H1 (cell line): ENCODE data around the gene OOSP4A. TPM values are rescaled to one million over a fixed set of nuclear protein-coding genes. Genes with fewer than 3 reads are reported as not detected.

ENCODE experiments used
- BACH1 ChIP-seq: IDR thresholded peaks from 2 replicates; pipeline ENCODE4 v1.6.1; 2012; ENCODE audit warnings: low read length, improper control_type of control experiment
- KDM1A ChIP-seq: fragments of 200-600, 300-600 bp; sonication (generic); IDR thresholded peaks from 2 replicates; pipeline ENCODE4 v1.7.1; 2016; ENCODE audit warnings: mild to moderate bottlenecking, low read length, borderline replicate concordance
- SIN3A ChIP-seq, 2 experiments: IDR thresholded peaks in 1 of 2; conservative IDR thresholded peaks in 1 of 2; 2 replicates each; pipeline ENCODE4 v1.6.1; 2011 to 2012; ENCODE audit warnings: low read length in 2 of 2, improper control_type of control experiment in 1 of 2, low read depth in 1 of 2, mild to moderate bottlenecking in 1 of 2
- polyA plus RNA-seq, 7 experiments: library from polyadenylated mRNA; depleted of rRNA in 3 of 7; stranded (reverse) in 5 of 7; unstranded in 2 of 7; fragments of >200 nt in 5 of 7; fragments of 200-250 nt in 2 of 7; gene quantifications; 1 replicate in 5 of 7; 2 replicates in 1 of 7; 4 replicates in 1 of 7; pipeline versions ENCODE4 v1.2.1 to v1.2.3, GENCODE V29; 2011 to 2013; ENCODE audit warnings: missing spikeins in 2 of 7, mixed read lengths in 2 of 7
- total RNA-seq: library from RNA; stranded (reverse); fragmentation: NEBNext Ultra II Directional; extraction: Animal tissue kit (Norgen Biotek cat#: 25700); gene quantifications from 2 replicates; pipeline ENCODE4 v1.2.1, GENCODE V29; 2021
- TF ChIP-seq, protein P1 (sequence below): IDR thresholded peaks from 2 replicates; pipeline ENCODE4 v1.6.1; 2011; ENCODE audit warnings: low read depth, mild to moderate bottlenecking, low read length; ENCODE audit not compliant: insufficient read depth

The OOSP4A gene
- total and polyA plus RNA-seq, 2 of the 8 experiments (the other 6 are each of a cell fraction or from before 2014, with no cell fraction given), result not detected

DNA sequence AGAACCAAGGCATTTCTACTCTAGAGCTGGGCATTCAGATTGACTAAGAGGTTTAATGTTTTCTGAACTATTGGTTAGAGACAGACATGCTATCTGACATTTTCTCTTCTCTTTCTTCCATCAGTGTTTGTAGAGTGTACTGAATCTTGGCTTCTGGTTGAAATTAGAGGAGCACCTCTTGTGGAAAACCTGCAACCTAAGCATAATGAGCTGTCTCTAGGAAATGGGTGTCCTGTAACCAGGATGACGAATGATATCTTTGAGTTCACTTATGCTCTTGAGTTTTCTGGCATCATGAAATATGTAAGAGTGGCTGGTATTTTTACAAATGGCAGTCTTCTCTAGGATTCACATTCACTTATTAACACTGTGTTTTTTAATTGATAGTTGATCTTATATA lies 19.4 kb downstream of the OOSP4A start (continued):
- no peak for TF ChIP-seq SIN3A (conservative IDR thresholded peaks at IDR 0.05 in 1 of 2, IDR thresholded peaks at IDR 0.05 in 1 of 2; ENCODE audit: low read depth in 1 of 2, low read length in 2 of 2)
- no peak for TF ChIP-seq KDM1A
- no peak for TF ChIP-seq BACH1
- TF ChIP-seq, protein P1, sequence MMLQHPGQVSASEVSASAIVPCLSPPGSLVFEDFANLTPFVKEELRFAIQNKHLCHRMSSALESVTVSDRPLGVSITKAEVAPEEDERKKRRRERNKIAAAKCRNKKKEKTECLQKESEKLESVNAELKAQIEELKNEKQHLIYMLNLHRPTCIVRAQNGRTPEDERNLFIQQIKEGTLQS, result no peak
